Activated T-helper 1 cell treated with anti-CD3 and anti-CD28 coated beads, Interleukin-12 subunit alpha, Interleukin-12 subunit beta, Interleukin-2, Interleukin-4 antibody, amounts not matched to agents 30 ng/mL and 10 ng/mL and 1 ng/mL, durations not matched to agents 14 hours and 24 hours and 36 hours (primary cell): Measurements from ENCODE around the gene H2BW1. TPM values are rescaled to one million over a fixed set of nuclear protein-coding genes. Genes with fewer than 3 reads are reported as not detected.
"Not testable (repeated sequence)": the region's sequence is repeated elsewhere in the genome, so short reads cannot be mapped to it uniquely, and the experiment has no call there.

Experiments
- DNase-seq: peaks from one replicate; pipeline ENCODE4 v3.0.0; 2021; ENCODE audit warnings: low spot score
- H3K27ac Mint-ChIP-seq: one replicate; pipeline ENCODE4 v1.8.0; 2021; ENCODE audit warnings: mild to moderate bottlenecking, mixed read lengths
- H3K27me3 Mint-ChIP-seq: one replicate; pipeline ENCODE4 v1.8.0; 2022; ENCODE audit warnings: mild to moderate bottlenecking, moderate library complexity, mixed read lengths; ENCODE audit not compliant: insufficient read depth
- H3K36me3 Mint-ChIP-seq: one replicate; pipeline ENCODE4 v1.8.0; 2021; ENCODE audit warnings: low read depth, mixed read lengths
- H3K4me1 Mint-ChIP-seq: one replicate; pipeline ENCODE4 v1.8.0; 2021; ENCODE audit warnings: low read depth, mixed read lengths
- H3K4me3 Mint-ChIP-seq: one replicate; pipeline ENCODE4 v1.8.0; 2021; ENCODE audit warnings: mild to moderate bottlenecking, moderate library complexity, mixed read lengths
- H3K9me3 Mint-ChIP-seq: one replicate; pipeline ENCODE4 v1.8.0; 2021; ENCODE audit warnings: mixed read lengths
- intact Hi-C: fragments of 100-400 bp; cut with micrococcal nuclease; formaldehyde crosslinking; loops from one replicate; pipeline ENCODE4 v1.15.1; 2024
- total RNA-seq: library from RNA; stranded (reverse); gene quantifications from 2 replicates; pipeline ENCODE4 v1.2.3, GENCODE V29; 2022

H2BW1 gene
- total RNA-seq, 1 donor from 2014 or later = not detected

GRCh38 chrX:103962411-103963278 is 50.9 kb downstream of the H2BW1 start, which contains the start of gene TMSB15B:
TMSB15B (plus strand) TSS chrX:103962627.
- H3K27ac Mint-ChIP-seq, H3K4me3 Mint-ChIP-seq, H3K36me3 Mint-ChIP-seq, H3K27me3 Mint-ChIP-seq, H3K9me3 Mint-ChIP-seq, intact Hi-C loops, DNase-seq, H3K4me1 Mint-ChIP-seq: not testable (repeated sequence)

Other genes starting within 250 kb of the H2BW1 start
- not detected in 2 replicates for gene PLP1, start 236.9 kb downstream of the H2BW1 start, total RNA-seq
- 0.18 and 0.37 TPM in 2 replicates for gene RAB9B, start 181.5 kb downstream of the H2BW1 start, total RNA-seq
- 8.6 and 8.9 TPM in 2 replicates for gene TMSB15B, start 51.1 kb downstream of the H2BW1 start, total RNA-seq
- not detected in 2 replicates for gene H2BW2, start 26.2 kb upstream of the H2BW1 start, total RNA-seq
- 3.4 and 4.3 TPM in 2 replicates for gene TMSB15C, start 62.5 kb upstream of the H2BW1 start, total RNA-seq
- 0.57 and 0.76 TPM in 2 replicates for gene ZCCHC18, start 98.8 kb upstream of the H2BW1 start, total RNA-seq
- gene SLC25A53, start 143.3 kb upstream of the H2BW1 start, total RNA-seq = 4.3 and 4.4 TPM in 2 replicates
- gene FAM199X, start 152.7 kb upstream of the H2BW1 start, total RNA-seq = 10.8 and 12.7 TPM in 2 replicates
- not detected in 2 replicates for gene ESX1, start 241.2 kb upstream of the H2BW1 start, total RNA-seq